NCI-H128 (cell line): ENCODE data around the gene KIF1B.
"Not testable (repeated sequence)": the region's sequence is repeated elsewhere in the genome, so short reads cannot be mapped to it uniquely, and the experiment has no call there.

ENCODE experiments used
- DNase-seq: peaks from one replicate; lab custom pipeline; 2025; ENCODE audit not compliant: unreplicated experiment; lab: John Stamatoyannopoulos, UW

KIF1B gene

DNA sequence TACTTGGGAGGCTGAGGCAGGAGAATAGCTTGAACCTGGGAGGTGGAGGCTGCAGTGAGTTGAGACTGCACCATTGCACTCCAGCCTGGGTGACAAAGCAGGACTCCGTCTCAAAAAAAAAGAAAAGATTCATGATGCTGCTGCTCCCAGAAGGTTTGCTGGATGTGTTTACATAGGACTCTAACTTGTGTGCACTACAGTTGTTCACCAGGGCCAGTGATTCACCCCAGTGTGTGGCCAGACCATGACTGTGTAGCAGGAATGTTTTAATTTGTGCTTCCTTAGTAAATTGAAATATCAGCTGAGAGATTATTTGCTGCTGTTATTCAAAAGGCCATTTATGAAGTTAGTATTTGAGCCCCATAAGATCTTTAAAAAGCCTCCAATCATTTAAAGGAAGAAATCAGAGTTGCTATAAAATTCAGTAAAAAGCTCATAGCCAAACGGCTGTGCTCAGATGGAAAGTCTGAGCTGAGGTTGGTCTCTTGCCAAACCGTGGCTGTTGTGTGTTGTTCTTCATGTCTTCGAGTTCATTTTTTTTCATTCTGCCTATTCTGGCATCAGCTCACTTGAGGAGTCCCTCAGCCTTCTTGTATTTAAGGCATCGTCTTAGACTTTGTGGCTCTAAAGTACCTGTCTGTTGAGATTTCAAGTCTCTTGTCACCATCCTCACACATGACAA, 170.4 kb downstream of the KIF1B start:
- no peak for DNase-seq

DNA sequence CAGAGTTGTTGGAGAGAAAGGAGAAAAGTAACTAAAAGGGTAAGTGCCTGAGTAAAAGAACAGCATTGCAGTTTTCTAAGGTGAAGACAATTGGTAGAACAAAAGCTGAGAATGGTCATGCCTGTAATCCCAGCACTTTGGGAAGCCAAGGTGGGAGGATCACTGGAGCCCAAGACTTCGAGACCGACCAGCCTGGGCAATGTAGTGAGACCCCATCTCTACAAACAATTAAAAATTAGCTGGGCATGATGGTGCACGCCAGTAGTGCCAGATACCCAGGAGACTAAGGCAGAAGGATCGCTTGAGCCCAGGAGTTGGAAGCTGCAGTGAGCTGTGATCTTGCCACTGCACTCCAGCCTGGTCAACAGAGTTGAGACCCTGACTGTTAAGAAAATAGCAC, 173.3 kb downstream of the KIF1B start:
- no peak for DNase-seq

- DNase-seq = no peak
Observed at GRCh38 chr1:10384219-10384618, 173.8 kb downstream of the KIF1B start.

- DNase-seq = no peak
Observed at GRCh38 chr1:10386761-10387676, 176.6 kb downstream of the KIF1B start.

DNA sequence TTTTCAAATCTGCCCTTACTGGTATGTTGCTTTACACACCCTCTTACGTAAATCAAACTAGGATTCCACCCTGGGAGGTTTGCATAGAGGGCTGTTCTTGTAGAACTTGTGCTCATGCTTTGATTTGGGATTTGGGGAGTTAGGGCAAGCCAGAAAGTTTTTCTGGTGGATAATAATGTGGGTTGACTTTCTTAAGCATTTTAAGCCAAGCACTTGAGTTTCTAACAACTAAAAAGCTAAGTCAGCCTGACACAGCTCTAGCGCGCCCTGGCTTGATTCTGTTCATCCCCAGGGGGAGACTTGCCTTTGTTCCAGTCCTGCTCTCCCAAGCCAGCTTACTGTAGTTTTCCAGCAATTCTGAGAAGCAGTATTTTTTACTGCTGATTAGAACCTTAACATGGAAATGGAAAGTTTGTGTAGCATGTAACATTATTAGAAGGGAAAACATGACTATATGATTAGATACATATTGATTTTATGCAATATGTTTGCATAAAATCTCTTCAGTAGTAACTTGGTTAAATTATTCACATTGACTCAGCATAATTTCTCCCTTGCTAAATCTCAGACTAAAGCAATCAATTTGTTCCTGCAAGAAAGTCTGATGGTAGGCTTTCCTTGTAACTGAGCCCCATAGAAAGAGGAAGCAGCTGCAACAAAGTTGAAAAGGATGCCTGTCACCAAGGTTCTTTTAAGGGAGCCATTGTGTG, 177.5 kb downstream of the KIF1B start:
- DNase-seq = no peak

- DNase-seq = no peak
Observed at GRCh38 chr1:10388387-10388715, 178.0 kb downstream of the KIF1B start.

DNA sequence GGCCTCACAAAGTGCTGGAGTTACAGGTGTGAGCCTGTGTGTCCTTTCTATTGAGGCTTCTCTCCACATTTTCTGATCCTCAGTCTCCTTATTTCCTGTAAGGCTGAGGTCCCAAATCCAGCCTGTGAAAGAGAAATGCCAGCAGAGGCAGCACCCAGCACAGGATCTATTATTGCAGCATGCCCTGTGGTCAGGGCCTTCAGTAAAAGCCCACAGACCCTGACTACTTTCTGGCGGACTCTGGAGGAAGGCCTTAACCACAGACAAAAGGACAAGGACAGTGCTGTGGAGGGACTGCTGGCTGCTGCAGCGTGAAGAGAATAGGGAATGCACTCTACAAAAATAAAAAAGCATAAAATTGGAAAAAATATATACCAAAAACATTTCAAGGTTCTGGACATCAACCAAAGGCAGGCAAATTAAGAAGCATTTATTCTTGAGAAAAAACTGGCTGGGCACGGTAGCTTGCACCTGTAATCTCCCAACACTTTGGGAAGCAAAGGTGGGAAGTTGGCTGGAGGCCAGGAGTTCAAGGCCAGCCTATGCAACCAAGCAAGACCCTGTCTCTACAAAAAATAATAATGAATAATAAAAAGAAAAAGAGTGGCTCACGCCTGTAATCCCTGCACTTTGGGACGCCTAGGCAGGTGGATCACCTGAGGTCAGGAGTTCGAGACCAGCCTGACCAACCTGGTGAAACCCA, 179.1 kb downstream of the KIF1B start:
- DNase-seq = no peak

DNA sequence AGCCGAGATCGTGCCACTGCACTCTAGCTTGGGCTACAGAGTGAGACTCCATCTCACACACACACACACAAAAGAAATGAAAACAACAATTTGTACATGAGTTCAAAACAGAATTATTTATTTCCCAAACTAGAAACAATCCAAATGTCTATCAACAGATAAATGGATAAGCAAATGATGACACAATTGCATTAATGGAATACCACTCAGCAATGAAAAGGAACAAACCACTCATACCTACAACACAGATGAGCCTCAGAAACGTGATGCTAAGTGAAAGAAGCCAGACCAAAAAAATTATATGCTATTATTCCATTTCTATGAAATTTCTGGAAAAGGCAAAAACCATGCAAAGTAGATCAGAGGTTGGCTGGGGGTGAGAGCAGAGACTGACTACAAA, 186.5 kb downstream of the KIF1B start:
- no peak for DNase-seq

DNA sequence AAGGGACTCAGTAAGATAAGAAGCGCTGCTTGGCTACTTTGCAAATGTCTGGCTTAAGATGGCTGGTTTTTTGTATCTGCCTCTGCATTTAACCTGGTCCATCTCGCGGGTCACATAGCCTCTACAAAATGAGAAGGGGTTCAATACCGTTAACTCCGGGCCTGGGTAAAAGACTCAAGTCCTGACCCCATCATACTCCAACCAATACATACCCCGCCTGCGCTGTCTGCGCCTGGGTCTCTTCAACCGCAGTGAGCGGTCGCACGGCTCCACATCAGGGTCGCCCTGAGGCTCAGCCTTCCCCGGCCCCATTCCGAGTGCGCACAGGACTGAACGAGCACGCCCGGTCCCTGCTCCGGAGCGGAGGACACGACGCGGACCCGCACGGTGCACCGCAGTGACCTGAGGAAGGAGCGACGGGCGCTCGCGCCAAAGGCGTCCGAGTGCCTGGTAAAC, 187.9 kb downstream of the KIF1B start:
- DNase-seq = no peak

- peak; percentile 99 for DNase-seq
Observed at GRCh38 chr1:10398734-10399443, 188.5 kb downstream of the KIF1B start, which contains the start of gene PGD. Gene PGD, plus strand, starts transcription at chr1:10399064. Its CDS starts 54 bp downstream, at chr1:10399118.

GRCh38 chr1:10399444-10399941, 189.1 kb downstream of the KIF1B start:
- no peak for DNase-seq

- no peak for DNase-seq
Observed at GRCh38 chr1:10400013-10400412, 189.6 kb downstream of the KIF1B start.

GRCh38 chr1:10401281-10401680, 190.9 kb downstream of the KIF1B start:
- no peak for DNase-seq

DNA sequence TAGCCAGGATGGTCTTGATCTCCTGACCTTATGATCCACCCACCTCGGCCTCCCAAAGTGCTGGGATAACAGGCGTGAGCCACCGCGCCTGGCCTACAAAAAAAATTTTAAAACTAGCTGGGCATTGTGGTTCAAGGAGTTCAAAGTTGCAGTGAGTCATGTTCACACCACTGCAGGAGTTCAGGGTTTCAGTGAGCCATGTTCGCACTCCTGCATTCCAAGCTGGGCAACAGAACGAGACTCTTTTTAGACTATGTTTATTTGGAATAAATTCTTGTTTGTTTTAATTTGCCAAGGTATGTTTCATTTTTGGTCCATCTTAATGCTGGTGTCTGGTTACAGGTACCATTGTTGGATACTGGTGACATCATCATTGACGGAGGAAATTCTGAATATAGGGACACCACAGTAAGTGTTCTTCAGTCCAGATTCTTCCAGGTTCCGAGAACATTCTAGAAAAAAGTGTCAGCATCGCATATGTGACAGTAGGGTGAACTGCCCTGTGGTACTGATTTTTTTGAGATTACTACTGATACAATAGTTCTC, 192.4 kb downstream of the KIF1B start:
- no peak for DNase-seq

GRCh38 chr1:10407201-10407600, 196.8 kb downstream of the KIF1B start:
- no peak for DNase-seq

DNA sequence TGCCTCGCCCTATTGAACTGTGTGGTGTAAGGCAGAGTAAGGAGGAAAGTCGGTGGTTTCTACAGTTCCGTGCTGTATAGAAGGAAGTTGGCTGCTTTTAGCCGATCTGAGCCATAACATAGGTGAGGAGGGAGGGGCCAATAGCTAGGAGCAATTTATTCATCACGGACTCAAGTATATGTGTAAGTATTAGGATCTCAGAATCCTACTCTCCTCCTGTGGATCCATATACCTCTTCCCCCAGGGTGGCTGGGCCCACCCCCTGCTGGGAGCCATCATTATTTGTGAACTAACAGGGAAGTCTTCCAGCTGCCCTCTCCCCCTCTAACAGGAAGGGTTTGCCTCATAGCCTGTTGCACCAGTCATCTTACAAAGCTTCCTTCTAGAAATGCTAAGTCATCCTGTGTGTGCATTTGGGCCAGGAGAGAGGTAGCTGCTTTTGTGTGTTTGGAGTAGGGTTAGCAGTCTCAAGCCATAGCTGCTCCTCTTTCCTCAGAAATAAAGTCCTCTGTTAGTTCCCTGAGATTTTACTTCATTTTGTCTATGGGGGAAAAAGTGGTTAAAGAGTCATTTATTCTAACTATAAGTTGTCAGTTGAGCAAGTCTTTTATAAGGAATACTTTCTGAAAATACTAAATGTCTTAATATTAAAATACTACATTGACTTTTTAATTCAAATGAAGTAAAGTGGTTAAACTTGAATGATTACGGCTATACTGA, 205.0 kb downstream of the KIF1B start:
- DNase-seq = no peak

- DNase-seq = not testable (repeated sequence)
Observed at GRCh38 chr1:10415967-10416366, 205.6 kb downstream of the KIF1B start.

DNA sequence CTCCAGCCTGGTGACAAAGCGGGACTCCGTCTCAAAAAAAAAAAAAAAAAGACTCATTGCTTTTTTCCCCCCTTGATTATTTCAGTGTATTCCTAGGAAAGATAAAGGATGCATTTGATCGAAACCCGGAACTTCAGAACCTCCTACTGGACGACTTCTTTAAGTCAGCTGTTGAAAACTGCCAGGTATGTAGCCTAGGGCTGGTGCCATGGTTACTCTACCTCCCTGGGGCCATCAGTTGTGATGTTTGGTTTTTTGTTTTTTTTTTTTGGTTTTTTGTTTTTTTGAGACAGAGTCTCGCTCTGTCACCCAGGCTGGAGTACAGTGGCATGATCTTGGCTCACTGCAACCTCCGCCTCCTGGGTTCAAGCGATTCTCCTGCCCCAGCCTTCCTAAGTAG, 208.4 kb downstream of the KIF1B start:
- not testable (repeated sequence) for DNase-seq

DNA sequence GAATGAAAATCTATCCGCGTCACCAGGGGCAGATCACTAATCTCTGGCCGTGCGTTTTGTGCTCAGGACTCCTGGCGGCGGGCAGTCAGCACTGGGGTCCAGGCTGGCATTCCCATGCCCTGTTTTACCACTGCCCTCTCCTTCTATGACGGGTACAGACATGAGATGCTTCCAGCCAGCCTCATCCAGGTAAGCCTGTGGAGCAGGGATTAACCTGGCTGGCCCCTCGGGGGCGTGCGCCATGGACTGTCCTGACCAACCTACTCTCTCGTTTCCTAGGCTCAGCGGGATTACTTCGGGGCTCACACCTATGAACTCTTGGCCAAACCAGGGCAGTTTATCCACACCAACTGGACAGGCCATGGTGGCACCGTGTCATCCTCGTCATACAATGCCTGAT, 209.0 kb downstream of the KIF1B start:
- no peak for DNase-seq
